ENCODE measurements around the gene RAPGEF4. TPM values are rescaled to one million over a fixed set of nuclear protein-coding genes. Genes with fewer than 3 reads are reported as not detected.

The RAPGEF4 gene
- polyA plus RNA-seq, 1 experiment: 1.3 TPM

- no peak for DNase-seq (ENCODE audit: low read depth, low spot score)
- H3K9me3 ChIP-seq (ENCODE audit: control insufficient read depth, insufficient read depth, low read length): no peaks in the 10 kb centered on the region
- H3K27ac ChIP-seq (ENCODE audit: low read depth, low read length): no peak overlapping the region
- CTCF ChIA-PET: interaction anchor here (1.6 kb wide), 1 partner anchor 18 kb away, joined by 5 read pairs; no protein-coding TSS in a partner anchor
- no peak; the same call in 1 of the 2 replicates for TF ChIP-seq CTCF (IDR thresholded peaks at IDR 0.05; ENCODE audit: low read depth, low read length)
- H3K4me3 ChIP-seq (ENCODE audit: low read depth, low read length): no peak overlapping the region
- POLR2A ChIA-PET: no interaction called here
- peaks cover 7% of the 10 kb centered on the region for H3K27me3 ChIP-seq (ENCODE audit: control insufficient read depth, insufficient read depth, low read length)
These were observed 241.8 kb downstream of the RAPGEF4 start for GRCh38 chr2:172977270-172978062.

- ChIA-PET POLR2A (no interaction called here), CTCF (interaction anchor here (0.6 to 1.6 kb wide), 2 partner anchors 18 to 311 kb away, joined by 3 to 5 read pairs; no protein-coding TSS in a partner anchor)
- H3K27ac ChIP-seq (ENCODE audit: low read depth, low read length): no peak overlapping the region
- no peak overlapping the region for H3K4me3 ChIP-seq (ENCODE audit: low read depth, low read length)
- no peaks in the 10 kb centered on the region for H3K9me3 ChIP-seq (ENCODE audit: control insufficient read depth, insufficient read depth, low read length)
- peaks cover 7% of the 10 kb centered on the region for H3K27me3 ChIP-seq (ENCODE audit: control insufficient read depth, insufficient read depth, low read length)
- no peak for TF ChIP-seq CTCF (IDR thresholded peaks at IDR 0.05; ENCODE audit: low read depth, low read length)
- no peak for DNase-seq (ENCODE audit: low read depth, low spot score)
These were observed 242.4 kb downstream of the RAPGEF4 start for GRCh38 chr2:172978063-172978383.

- Histone ChIP-seq H3K27ac (ENCODE audit: low read depth, low read length) (no peak overlapping the region), H3K27me3 (ENCODE audit: control insufficient read depth, insufficient read depth, low read length) (peaks cover 5% of the 10 kb centered on the region), H3K4me3 (ENCODE audit: low read depth, low read length) (no peak overlapping the region), H3K9me3 (ENCODE audit: control insufficient read depth, insufficient read depth, low read length) (no peaks in the 10 kb centered on the region)
- DNase-seq (ENCODE audit: low read depth, low spot score): no peak
- ChIA-PET CTCF (interaction anchor here (1.4 kb wide), 2 partner anchors 10 to 42 kb away, joined by 3 to 5 read pairs; no protein-coding TSS in a partner anchor), POLR2A (no interaction called here)
- no peak for TF ChIP-seq CTCF (IDR thresholded peaks at IDR 0.05; ENCODE audit: low read depth, low read length)
These were observed 249.7 kb downstream of the RAPGEF4 start for GRCh38 chr2:172985139-172985892.

GRCh38 chr2:172986040-172986439 is 250.4 kb downstream of the RAPGEF4 start:
- H3K4me3 ChIP-seq (ENCODE audit: low read depth, low read length): no peak overlapping the region
- no peak for DNase-seq (ENCODE audit: low read depth, low spot score)
- peaks cover 4% of the 10 kb centered on the region for H3K27me3 ChIP-seq (ENCODE audit: control insufficient read depth, insufficient read depth, low read length)
- ChIA-PET CTCF (interaction anchor here (1.4 kb wide), 1 partner anchor 10 kb away, joined by 3 read pairs; no protein-coding TSS in a partner anchor), POLR2A (no interaction called here)
- no peak overlapping the region for H3K27ac ChIP-seq (ENCODE audit: low read depth, low read length)
- no peaks in the 10 kb centered on the region for H3K9me3 ChIP-seq (ENCODE audit: control insufficient read depth, insufficient read depth, low read length)
- no peak for TF ChIP-seq CTCF (IDR thresholded peaks at IDR 0.05; ENCODE audit: low read depth, low read length)

GRCh38 chr2:172988728-172989127 is 253.1 kb downstream of the RAPGEF4 start:
- no peaks in the 10 kb centered on the region for H3K9me3 ChIP-seq (ENCODE audit: control insufficient read depth, insufficient read depth, low read length)
- H3K27me3 ChIP-seq (ENCODE audit: control insufficient read depth, insufficient read depth, low read length): no peaks in the 10 kb centered on the region
- DNase-seq (ENCODE audit: low read depth, low spot score): no peak
- no peak overlapping the region for H3K4me3 ChIP-seq (ENCODE audit: low read depth, low read length)
- TF ChIP-seq CTCF (IDR thresholded peaks at IDR 0.05; ENCODE audit: low read depth, low read length): no peak
- ChIA-PET POLR2A (no interaction called here), CTCF (interaction anchor here (0.6 kb wide), 1 partner anchor 182 kb away, joined by 3 read pairs; no protein-coding TSS in a partner anchor)
- H3K27ac ChIP-seq (ENCODE audit: low read depth, low read length): no peak overlapping the region
